Gastroesophageal sphincter (tissue), 4 donors: ENCODE measurements around the gene ANKS1B. TPM values are rescaled to one million over a fixed set of nuclear protein-coding genes. Genes with fewer than 3 reads are reported as not detected.

Experiments
- ATAC-seq: fragments of 150-250 bp; one replicate; pipeline ENCODE4 v1.9.1; 2016; ENCODE audit warnings: mild to moderate bottlenecking, moderate library complexity
- H3K27ac ChIP-seq, 4 donors: fragments of 200-600 bp; sonication (generic) in 3 of 4; 1 replicate in 3 of 4; 2 replicates in 1 of 4; pipeline ENCODE4 v1.5.1; 2016 to 2019
- H3K27me3 ChIP-seq: fragments of 200-600 bp; sonication (generic); one replicate; pipeline ENCODE4 v1.5.1; 2019
- H3K36me3 ChIP-seq, 2 donors: fragments of 200-600 bp; sonication (generic); one replicate each; pipeline ENCODE4 v1.5.1; 2019; ENCODE audit warnings: control low read depth in 1 of 2
- H3K4me1 ChIP-seq, 3 donors: fragments of 200-600 bp; sonication (generic); 1 replicate in 2 of 3; 2 replicates in 1 of 3; pipeline ENCODE4 v1.5.1; 2016 to 2019; ENCODE audit warnings: control low read depth in 2 of 3
- H3K4me3 ChIP-seq, 2 donors: fragments of 200-600 bp; sonication (generic); one replicate each; pipeline ENCODE4 v1.5.1; 2019; ENCODE audit warnings: mild to moderate bottlenecking in 1 of 2, moderate library complexity in 1 of 2
- H3K9me3 ChIP-seq, 3 donors: fragments of 200-600 bp; sonication (generic); one replicate each; pipeline ENCODE4 v1.5.1; 2017 to 2019; ENCODE audit warnings: control low read depth in 2 of 3
- CTCF ChIP-seq, 4 experiments: fragments of 200-600 bp in 2 of 4; fragments of 450-650 bp in 2 of 4; sonication (generic) in 1 of 4; IDR thresholded peaks; one replicate each; pipeline ENCODE4 v1.5.1; 2017 to 2019; ENCODE audit warnings: antibody characterized with exemption in 4 of 4, mild to moderate bottlenecking in 2 of 4, moderate library complexity in 2 of 4
- EP300 ChIP-seq: sonication (generic); formaldehyde crosslinking; IDR thresholded peaks from one replicate; pipeline ENCODE4 v1.6.1; 2017; ENCODE audit warnings: antibody characterized with exemption, mild to moderate bottlenecking
- POLR2A ChIP-seq, 2 donors: fragments of 450-650 bp; IDR thresholded peaks; one replicate each; pipeline ENCODE4 v1.6.1; 2017; ENCODE audit warnings: antibody characterized with exemption in 2 of 2, mild to moderate bottlenecking in 2 of 2, moderate library complexity in 1 of 2
- POLR2AphosphoS5 ChIP-seq: sonication (generic); formaldehyde crosslinking; IDR thresholded peaks from one replicate; pipeline ENCODE4 v1.6.1; 2017; ENCODE audit warnings: antibody characterized with exemption
- WGBS, 2 donors: methylation state at CpG; one replicate each; pipeline ENCODE4 v1.1.5; 2018; ENCODE audit warnings: low coverage in 1 of 2; 5-methylcytosine and 5-hydroxymethylcytosine counted together
- total RNA-seq, 4 donors: library from RNA; depleted of rRNA; stranded (reverse); fragments of >200 nt; gene quantifications; one replicate each; pipeline ENCODE4 v1.1.0, GENCODE V29; 2016

Gene ANKS1B
- total RNA-seq, 4 donors from 2014 or later: 9.9 to 31.1 (median 21.4) TPM

GRCh38 chr12:98916106-98916505 lies 1068.6 kb downstream of the ANKS1B start:
- ATAC-seq: no peak
- no peaks in the 10 kb centered on the region for H3K9me3 ChIP-seq
- H3K4me1 ChIP-seq: no peaks in the 10 kb centered on the region
- 76% methylated on average over 5 of the region's 5 CpGs; no CpG with 5 or more reads in 1 of the 2 donors for WGBS, 2 donors
- no peak overlapping the region for H3K27ac ChIP-seq
- H3K4me3 ChIP-seq: no peak overlapping the region
- H3K36me3 ChIP-seq: no peaks in the 10 kb centered on the region
- no peaks in the 10 kb centered on the region for H3K27me3 ChIP-seq
- TF ChIP-seq CTCF (IDR thresholded peaks at IDR 0.05): no peak
- TF ChIP-seq EP300: no peak
- TF ChIP-seq POLR2A (IDR thresholded peaks at IDR 0.05): no peak
- TF ChIP-seq POLR2AphosphoS5: no peak

GRCh38 chr12:98912401-98912974 lies 1072.2 kb downstream of the ANKS1B start:
- 21 to 43% methylated on average over 3 to 4 of the region's 4 CpGs for WGBS, 2 donors
- Histone ChIP-seq H3K9me3 (no peaks in the 10 kb centered on the region), H3K27ac (no peak overlapping the region), H3K27me3 (no peaks in the 10 kb centered on the region), H3K4me1 (no peaks in the 10 kb centered on the region), H3K4me3 (no peak overlapping the region), H3K36me3 (no peaks in the 10 kb centered on the region)
- TF ChIP-seq EP300 (no peak), CTCF (IDR thresholded peaks at IDR 0.05) (no peak), POLR2A (IDR thresholded peaks at IDR 0.05) (no peak), POLR2AphosphoS5 (no peak)
- ATAC-seq: no peak

DNA sequence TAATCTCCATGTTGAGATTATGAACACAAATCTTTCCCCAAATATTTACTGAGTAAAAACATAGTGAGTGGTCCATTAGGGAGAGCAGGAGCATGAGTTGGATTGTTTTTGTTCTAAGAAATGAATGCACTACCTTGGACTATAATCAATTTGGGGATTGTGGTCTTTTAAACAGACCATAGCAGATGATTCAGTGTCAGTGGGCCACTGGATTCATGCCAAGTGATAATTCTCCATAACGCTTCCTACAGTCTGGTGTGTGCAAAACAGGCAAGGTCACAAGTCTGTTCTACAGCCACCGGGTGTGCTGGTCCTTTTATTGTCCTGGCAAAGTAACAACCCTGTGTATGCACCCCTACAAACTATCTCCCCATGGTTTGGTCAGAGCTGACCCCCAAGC lies 1073.3 kb downstream of the ANKS1B start:
- no peaks in the 10 kb centered on the region for H3K9me3 ChIP-seq
- no peak overlapping the region for H3K4me3 ChIP-seq
- no peaks in the 10 kb centered on the region for H3K27me3 ChIP-seq
- 56% methylated on average over 2 of the region's 2 CpGs; no CpG with 5 or more reads in 1 of the 2 donors for WGBS, 2 donors
- TF ChIP-seq CTCF (IDR thresholded peaks at IDR 0.05): no peak
- TF ChIP-seq EP300: no peak
- no peak for TF ChIP-seq POLR2A (IDR thresholded peaks at IDR 0.05)
- no peak for TF ChIP-seq POLR2AphosphoS5
- H3K36me3 ChIP-seq: no peaks in the 10 kb centered on the region
- H3K4me1 ChIP-seq: no peaks in the 10 kb centered on the region
- no peak overlapping the region for H3K27ac ChIP-seq
- ATAC-seq: no peak

DNA sequence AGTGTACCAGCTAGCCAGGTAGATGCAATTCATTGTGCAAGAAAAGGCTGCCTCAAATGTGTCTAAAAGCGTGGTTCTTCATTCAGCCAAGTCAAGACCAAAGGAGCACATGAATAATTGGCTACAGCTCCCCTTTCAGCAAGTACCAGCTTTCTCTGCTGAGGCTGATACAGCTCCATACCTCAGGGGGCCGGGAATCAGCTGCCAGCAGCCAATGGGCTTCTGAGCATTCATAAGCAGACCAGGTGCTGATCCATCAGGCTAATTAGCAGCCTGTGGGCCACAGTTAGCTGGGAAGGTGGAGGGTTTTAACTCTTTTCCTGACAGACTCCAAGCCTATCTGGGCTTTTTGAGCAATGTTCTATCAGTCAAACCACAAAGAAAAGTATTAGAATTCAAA lies 1075.0 kb downstream of the ANKS1B start:
- WGBS, 2 donors: 50% methylated on average over 1 to 2 of the region's 2 CpGs
- Histone ChIP-seq H3K27ac (no peak overlapping the region), H3K9me3 (no peaks in the 10 kb centered on the region), H3K4me3 (no peak overlapping the region), H3K4me1 (no peaks in the 10 kb centered on the region), H3K27me3 (no peaks in the 10 kb centered on the region), H3K36me3 (no peaks in the 10 kb centered on the region)
- TF ChIP-seq POLR2A (IDR thresholded peaks at IDR 0.05) (no peak), CTCF (IDR thresholded peaks at IDR 0.05) (no peak), POLR2AphosphoS5 (no peak), EP300 (no peak)
- no peak for ATAC-seq

DNA sequence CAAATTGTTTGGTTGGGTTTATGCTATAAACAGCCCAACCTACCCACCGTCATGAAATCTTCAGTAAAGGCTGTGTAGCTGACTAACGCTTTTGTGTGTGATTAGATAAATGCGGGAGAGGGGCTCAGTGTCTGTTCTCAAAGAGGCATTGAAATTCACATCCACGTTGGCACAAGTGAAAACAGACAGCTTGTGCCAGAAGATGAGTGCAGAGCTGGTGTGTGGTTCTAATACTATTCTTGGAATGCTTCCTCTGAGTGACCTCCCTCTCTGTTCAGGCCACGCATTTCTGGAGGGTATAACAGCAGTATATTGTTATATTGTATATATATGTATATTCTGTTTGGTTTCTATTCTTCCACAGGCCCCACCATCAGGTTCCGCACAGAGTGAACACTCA lies 1075.9 kb downstream of the ANKS1B start:
- Histone ChIP-seq H3K9me3 (no peaks in the 10 kb centered on the region), H3K4me3 (no peak overlapping the region), H3K4me1 (no peaks in the 10 kb centered on the region), H3K36me3 (no peaks in the 10 kb centered on the region), H3K27ac (no peak overlapping the region), H3K27me3 (no peaks in the 10 kb centered on the region)
- no peak for TF ChIP-seq POLR2A (IDR thresholded peaks at IDR 0.05)
- TF ChIP-seq POLR2AphosphoS5: no peak
- no peak for TF ChIP-seq CTCF (IDR thresholded peaks at IDR 0.05)
- TF ChIP-seq EP300: no peak
- WGBS, 2 donors: 75% methylated on average over 4 to 6 of the region's 6 CpGs
- ATAC-seq: no peak
